ENCODE measurements around the gene SGCD. TPM values are rescaled to one million over a fixed set of nuclear protein-coding genes. Genes with fewer than 3 reads are reported as not detected.
"Not testable (repeated sequence)": the region's sequence is repeated elsewhere in the genome, so short reads cannot be mapped to it uniquely, and the experiment has no call there.

The SGCD gene
- total RNA-seq, 1 experiment from 2014 or later, result not detected

GRCh38 chr5:156647034-156647451 lies 320.1 kb downstream of the SGCD start:
- intact Hi-C loops (cut with micrococcal nuclease; ENCODE audit: unreplicated experiment) (no loop called here), in situ Hi-C loops (cut with HindIII; ENCODE audit: low pct_unique_long_range_greater_than_20kb, low sequenced_read_pairs) (no loop called here)
- TF ChIP-seq REST (IDR thresholded peaks at IDR 0.05; ENCODE audit: insufficient read depth in 1 of 2, low read depth in 2 of 2, low read length in 1 of 2) (no peak), TCF7L2 (IDR thresholded peaks at IDR 0.05; ENCODE audit: low read depth, low read length) (no peak), POLR2AphosphoS5 (IDR thresholded peaks at IDR 0.05; ENCODE audit: low read depth, low read length) (no peak), CTCF (IDR thresholded peaks at IDR 0.05) (no peak)
- ChIA-PET POLR2A (no interaction called here), CTCF (no interaction called here)
- Histone ChIP-seq H3K4me3 (ENCODE audit: low read depth in 2 of 2, low read length in 2 of 2) (no peak overlapping the region), H3K9me3 (ENCODE audit: control insufficient read depth, insufficient read depth, low read depth, low read length) (no peaks in the 10 kb centered on the region), H3K36me3 (ENCODE audit: control insufficient read depth, insufficient read depth, low read length) (no peaks in the 10 kb centered on the region), H3K27me3 (ENCODE audit: control insufficient read depth, insufficient read depth, low read length) (no peaks in the 10 kb centered on the region), H3K4me1 (ENCODE audit: control insufficient read depth, insufficient read depth, low read length) (no peaks in the 10 kb centered on the region), H3K27ac (ENCODE audit: low read length) (no peak overlapping the region)
- no peak for DNase-seq (ENCODE audit: low read depth, low spot score)
- ATAC-seq, result no peak
- no TSS peak for BruUV-seq (replicated peaks)

GRCh38 chr5:156654444-156654843 lies 327.5 kb downstream of the SGCD start:
- Histone ChIP-seq H3K4me1 (ENCODE audit: control insufficient read depth, insufficient read depth, low read length) (no peaks in the 10 kb centered on the region), H3K27ac (ENCODE audit: low read length) (no peak overlapping the region), H3K9me3 (ENCODE audit: control insufficient read depth, insufficient read depth, low read depth, low read length) (no peaks in the 10 kb centered on the region), H3K27me3 (ENCODE audit: control insufficient read depth, insufficient read depth, low read length) (no peaks in the 10 kb centered on the region), H3K4me3 (ENCODE audit: low read depth in 2 of 2, low read length in 2 of 2) (no peak overlapping the region), H3K36me3 (ENCODE audit: control insufficient read depth, insufficient read depth, low read length) (no peaks in the 10 kb centered on the region)
- in situ Hi-C loops (cut with HindIII; ENCODE audit: low pct_unique_long_range_greater_than_20kb, low sequenced_read_pairs), result no loop called here
- no peak for ATAC-seq
- TF ChIP-seq SIN3A (IDR thresholded peaks at IDR 0.05; ENCODE audit: borderline replicate concordance, insufficient read depth, low read depth, low read length) (no peak), POLR2AphosphoS5 (IDR thresholded peaks at IDR 0.05; ENCODE audit: low read depth, low read length) (no peak)
- DNase-seq (ENCODE audit: low read depth, low spot score), result no peak
- intact Hi-C loops (cut with micrococcal nuclease; ENCODE audit: unreplicated experiment), result no loop called here
- no TSS peak for BruUV-seq (replicated peaks)
- POLR2A ChIA-PET, result no interaction called here
- CTCF ChIA-PET, result no interaction called here

GRCh38 chr5:156655732-156656131 lies 328.8 kb downstream of the SGCD start:
- in situ Hi-C loops (cut with HindIII; ENCODE audit: low pct_unique_long_range_greater_than_20kb, low sequenced_read_pairs), result no loop called here
- H3K9me3 ChIP-seq (ENCODE audit: control insufficient read depth, insufficient read depth, low read depth, low read length), result no peaks in the 10 kb centered on the region
- no peaks in the 10 kb centered on the region for H3K27me3 ChIP-seq (ENCODE audit: control insufficient read depth, insufficient read depth, low read length)
- H3K4me1 ChIP-seq (ENCODE audit: control insufficient read depth, insufficient read depth, low read length), result no peaks in the 10 kb centered on the region
- intact Hi-C loops (cut with micrococcal nuclease; ENCODE audit: unreplicated experiment), result no loop called here
- no peak for ATAC-seq
- no peak for DNase-seq (ENCODE audit: low read depth, low spot score)
- no peak overlapping the region for H3K27ac ChIP-seq (ENCODE audit: low read length)
- ChIA-PET CTCF (no interaction called here), POLR2A (no interaction called here)
- TF ChIP-seq REST (IDR thresholded peaks at IDR 0.05; ENCODE audit: insufficient read depth in 1 of 2, low read depth in 2 of 2, low read length in 1 of 2) (no peak), POLR2AphosphoS5 (IDR thresholded peaks at IDR 0.05; ENCODE audit: low read depth, low read length) (no peak), SIN3A (IDR thresholded peaks at IDR 0.05; ENCODE audit: borderline replicate concordance, insufficient read depth, low read depth, low read length) (no peak), TCF7L2 (IDR thresholded peaks at IDR 0.05; ENCODE audit: low read depth, low read length) (no peak), CTCF (IDR thresholded peaks at IDR 0.05) (no peak)
- H3K4me3 ChIP-seq (ENCODE audit: low read depth in 2 of 2, low read length in 2 of 2), result no peak overlapping the region
- no peaks in the 10 kb centered on the region for H3K36me3 ChIP-seq (ENCODE audit: control insufficient read depth, insufficient read depth, low read length)
- no TSS peak for BruUV-seq (replicated peaks)

- H3K4me3 ChIP-seq (ENCODE audit: low read depth in 2 of 2, low read length in 2 of 2); CTCF ChIA-PET; in situ Hi-C loops (cut with HindIII; ENCODE audit: low pct_unique_long_range_greater_than_20kb, low sequenced_read_pairs); DNase-seq (ENCODE audit: low read depth, low spot score); POLR2A ChIA-PET; H3K27ac ChIP-seq (ENCODE audit: low read length); H3K27me3 ChIP-seq (ENCODE audit: control insufficient read depth, insufficient read depth, low read length); H3K9me3 ChIP-seq (ENCODE audit: control insufficient read depth, insufficient read depth, low read depth, low read length); intact Hi-C loops (cut with micrococcal nuclease; ENCODE audit: unreplicated experiment); ATAC-seq; H3K36me3 ChIP-seq (ENCODE audit: control insufficient read depth, insufficient read depth, low read length); H3K4me1 ChIP-seq (ENCODE audit: control insufficient read depth, insufficient read depth, low read length); BruUV-seq (replicated peaks): not testable (repeated sequence)
These were observed 337.9 kb downstream of the SGCD start for GRCh38 chr5:156664832-156665231.

All from Panc1 (cell line).